RWPE2 (cell line): ENCODE results near the gene ELOVL6.
A peak's percentile ranks its signal among the peaks of the same experiment; 100 is the strongest.

Experiments
- ATAC-seq: fragments of 200-7000 bp; cut with Tn5 transposase; 3 replicates; pipeline ENCODE4 v1.9.1; 2021; ENCODE audit warnings: low read depth
- DNase-seq: peaks from one replicate; pipeline ENCODE4 v3.0.0-alpha.2; 2020; ENCODE audit warnings: low spot score
- H3K27ac ChIP-seq: fragments of 450-650 bp; 2 replicates; pipeline ENCODE4 v1.5.1; 2017; ENCODE audit warnings: mild to moderate bottlenecking; ENCODE audit not compliant: poor library complexity, severe bottlenecking
- H3K27me3 ChIP-seq: fragments of 250-450 bp; sonication (Bioruptor Pico); 2 replicates; pipeline ENCODE4 v1.5.1; 2021; ENCODE audit warnings: mild to moderate bottlenecking, moderate library complexity; ENCODE audit not compliant: insufficient read depth, poor library complexity, severe bottlenecking
- H3K36me3 ChIP-seq: fragments of 250-450 bp; sonication (Bioruptor Pico); 2 replicates; pipeline ENCODE4 v1.5.1; 2020; ENCODE audit warnings: low read depth, mild to moderate bottlenecking, moderate library complexity
- H3K4me1 ChIP-seq: fragments of 250-450 bp; sonication (Bioruptor Pico); 2 replicates; pipeline ENCODE4 v1.5.1; 2021; ENCODE audit warnings: mild to moderate bottlenecking, moderate library complexity; ENCODE audit not compliant: insufficient read depth, poor library complexity, severe bottlenecking
- H3K4me3 ChIP-seq: fragments of 250-450 bp; sonication (Bioruptor Pico); 2 replicates; pipeline ENCODE4 v1.5.1; 2021; ENCODE audit warnings: mild to moderate bottlenecking, moderate library complexity; ENCODE audit not compliant: severe bottlenecking
- H3K9me3 ChIP-seq: fragments of 250-450 bp; sonication (Bioruptor Pico); 2 replicates; pipeline ENCODE4 v1.5.1; 2021; ENCODE audit warnings: mild to moderate bottlenecking, moderate library complexity; ENCODE audit not compliant: severe bottlenecking
- TF ChIP-seq, protein P1 (sequence below): fragments of 450-650 bp; IDR thresholded peaks from one replicate; pipeline ENCODE4 v1.5.1; 2017; ENCODE audit warnings: mild to moderate bottlenecking, moderate library complexity; ENCODE audit not compliant: poor library complexity, severe bottlenecking

The ELOVL6 gene

DNA sequence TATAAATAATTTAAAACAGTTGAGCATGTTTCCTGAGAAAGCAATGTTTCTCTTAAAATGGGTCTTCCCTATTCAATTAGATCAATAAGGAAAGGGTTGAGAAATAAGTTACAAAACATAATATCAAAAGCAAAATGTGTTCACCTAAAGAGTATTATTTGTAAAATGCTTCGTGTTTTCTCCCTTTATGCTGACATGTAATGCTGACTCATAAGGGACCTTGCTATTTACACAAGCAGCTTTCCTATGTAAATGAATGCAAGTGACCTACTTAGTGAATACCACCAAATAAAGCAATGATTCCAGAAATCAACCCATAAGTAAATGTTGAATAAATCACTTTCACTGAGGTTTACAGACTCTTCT, 91.5 kb downstream of the ELOVL6 start:
- Histone ChIP-seq H3K27me3 (no peaks in the 10 kb centered on the region), H3K27ac (peak overlapping the region; percentile 47), H3K4me3 (no peak overlapping the region), H3K9me3 (no peaks in the 10 kb centered on the region), H3K36me3 (peaks cover 30% of the 10 kb centered on the region), H3K4me1 (peaks cover 22% of the 10 kb centered on the region)
- ATAC-seq (peak; percentile 80), DNase-seq (no peak)
- TF ChIP-seq, protein P1, sequence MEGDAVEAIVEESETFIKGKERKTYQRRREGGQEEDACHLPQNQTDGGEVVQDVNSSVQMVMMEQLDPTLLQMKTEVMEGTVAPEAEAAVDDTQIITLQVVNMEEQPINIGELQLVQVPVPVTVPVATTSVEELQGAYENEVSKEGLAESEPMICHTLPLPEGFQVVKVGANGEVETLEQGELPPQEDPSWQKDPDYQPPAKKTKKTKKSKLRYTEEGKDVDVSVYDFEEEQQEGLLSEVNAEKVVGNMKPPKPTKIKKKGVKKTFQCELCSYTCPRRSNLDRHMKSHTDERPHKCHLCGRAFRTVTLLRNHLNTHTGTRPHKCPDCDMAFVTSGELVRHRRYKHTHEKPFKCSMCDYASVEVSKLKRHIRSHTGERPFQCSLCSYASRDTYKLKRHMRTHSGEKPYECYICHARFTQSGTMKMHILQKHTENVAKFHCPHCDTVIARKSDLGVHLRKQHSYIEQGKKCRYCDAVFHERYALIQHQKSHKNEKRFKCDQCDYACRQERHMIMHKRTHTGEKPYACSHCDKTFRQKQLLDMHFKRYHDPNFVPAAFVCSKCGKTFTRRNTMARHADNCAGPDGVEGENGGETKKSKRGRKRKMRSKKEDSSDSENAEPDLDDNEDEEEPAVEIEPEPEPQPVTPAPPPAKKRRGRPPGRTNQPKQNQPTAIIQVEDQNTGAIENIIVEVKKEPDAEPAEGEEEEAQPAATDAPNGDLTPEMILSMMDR = no peak

DNA sequence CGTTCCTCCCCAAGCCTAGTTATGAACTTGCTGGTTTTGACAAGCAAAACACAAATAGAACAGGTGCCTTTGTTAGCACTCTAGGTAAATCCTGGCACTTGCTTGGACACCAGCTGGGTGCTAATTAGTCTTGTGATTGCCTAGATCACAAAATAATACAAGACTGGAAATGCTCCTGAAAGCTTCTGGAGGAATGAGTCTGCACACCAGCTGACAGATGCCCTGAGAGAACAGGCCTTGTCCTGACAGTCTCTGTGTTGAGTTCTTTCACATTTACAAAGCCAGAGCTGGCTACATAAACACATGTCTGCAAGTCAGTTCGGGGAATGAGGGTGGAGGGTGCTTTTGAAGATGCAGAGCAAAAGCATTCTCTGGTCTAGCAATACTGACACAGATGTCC, 93.8 kb downstream of the ELOVL6 start:
- H3K27me3 ChIP-seq = no peaks in the 10 kb centered on the region
- H3K36me3 ChIP-seq = peaks cover 37% of the 10 kb centered on the region
- no peak for ATAC-seq
- TF ChIP-seq, protein P1 = no peak
- no peaks in the 10 kb centered on the region for H3K9me3 ChIP-seq
- no peak for DNase-seq
- no peak overlapping the region for H3K4me3 ChIP-seq
- H3K4me1 ChIP-seq = peaks cover 22% of the 10 kb centered on the region
- H3K27ac ChIP-seq = no peak overlapping the region

DNA sequence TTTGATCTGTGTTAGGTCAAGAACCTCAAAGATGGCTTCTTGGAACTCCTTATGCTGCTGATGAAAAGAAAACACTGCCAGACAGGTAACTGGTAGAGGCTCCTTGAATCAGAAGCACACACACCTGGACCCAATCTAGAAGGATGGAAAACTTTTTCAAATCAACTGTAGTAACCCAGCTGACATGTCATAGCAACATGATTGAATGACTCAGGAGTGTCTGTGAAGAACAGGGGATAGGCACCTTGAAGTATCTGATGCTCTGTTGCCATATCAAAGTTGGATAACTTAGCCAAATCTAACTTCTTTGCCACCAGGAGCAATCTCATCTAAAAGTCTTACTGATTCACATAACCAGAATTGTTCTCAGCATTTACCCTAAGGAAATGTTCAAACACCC, 98.8 kb downstream of the ELOVL6 start:
- Histone ChIP-seq H3K4me1 (peaks cover 4% of the 10 kb centered on the region), H3K4me3 (no peak overlapping the region), H3K27ac (no peak overlapping the region), H3K9me3 (peaks cover 3% of the 10 kb centered on the region), H3K36me3 (peaks cover 30% of the 10 kb centered on the region), H3K27me3 (no peaks in the 10 kb centered on the region)
- TF ChIP-seq, protein P1 = no peak
- no peak for DNase-seq
- ATAC-seq = no peak

DNA sequence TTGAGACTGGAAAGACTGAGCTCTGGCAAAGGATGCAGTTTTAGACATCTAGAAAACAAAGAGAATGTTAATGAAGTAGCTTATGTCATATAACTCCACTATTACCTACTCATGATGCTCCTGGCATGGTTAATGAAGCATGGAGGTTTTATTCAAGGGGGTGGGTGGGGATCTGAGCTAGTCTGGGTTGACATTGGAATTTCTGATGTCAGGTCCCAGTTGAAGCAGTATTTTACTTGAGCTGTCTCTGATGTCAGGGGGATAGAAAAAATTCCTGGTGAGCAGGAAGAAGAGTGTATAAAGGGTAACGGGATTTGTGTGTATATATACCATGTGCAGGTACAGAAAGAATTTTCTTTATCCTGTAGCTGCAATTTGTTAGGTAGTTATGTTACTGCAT, 102.0 kb downstream of the ELOVL6 start:
- Histone ChIP-seq H3K4me3 (no peak overlapping the region), H3K9me3 (peaks cover 3% of the 10 kb centered on the region), H3K27me3 (no peaks in the 10 kb centered on the region), H3K27ac (no peak overlapping the region), H3K4me1 (peaks cover 20% of the 10 kb centered on the region), H3K36me3 (peaks cover 9% of the 10 kb centered on the region; the same call in 1 of the 2 replicates)
- TF ChIP-seq, protein P1 = no peak
- DNase-seq (no peak), ATAC-seq (no peak)

DNA sequence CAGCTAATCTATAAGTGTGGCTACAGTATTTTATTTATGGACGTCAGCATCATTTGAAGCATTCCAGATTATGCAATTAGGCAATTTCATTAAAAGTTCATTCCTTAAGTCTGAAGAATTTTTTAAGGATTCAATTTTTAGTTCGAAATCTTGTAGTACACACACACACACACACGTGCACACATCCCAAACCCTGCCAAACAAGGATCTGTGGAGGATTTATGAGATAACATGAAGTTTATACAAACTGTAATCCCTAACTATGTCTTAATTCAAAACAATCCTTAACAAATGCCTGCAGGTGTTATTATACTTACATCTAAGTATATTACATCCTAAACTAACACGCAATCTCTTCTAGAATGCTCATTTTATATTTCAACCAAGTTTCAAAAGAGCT, 105.8 kb downstream of the ELOVL6 start:
- Histone ChIP-seq H3K27me3 (no peaks in the 10 kb centered on the region), H3K9me3 (no peaks in the 10 kb centered on the region), H3K36me3 (0 out of 2 replicates have a peak, but pooled peaks cover under 1% of the 10 kb centered on the region), H3K27ac (peak overlapping the region; percentile 97), H3K4me3 (no peak overlapping the region), H3K4me1 (peaks cover 52% of the 10 kb centered on the region)
- ATAC-seq = no peak
- TF ChIP-seq, protein P1 = no peak
- no peak for DNase-seq
